HG02870 (cell line): ENCODE results near the gene ABCC9.

Experiments used
- ATAC-seq: cut with Tn5 transposase; IDR thresholded peaks from one replicate; pipeline ENCODE4 v1.9.1; 2021; ENCODE audit warnings: mild to moderate bottlenecking, moderate library complexity; ENCODE audit not compliant: unreplicated experiment

ABCC9 gene

GRCh38 chr12:21776175-21776574 is 165.1 kb downstream of the ABCC9 start:
- ATAC-seq, result no peak

DNA sequence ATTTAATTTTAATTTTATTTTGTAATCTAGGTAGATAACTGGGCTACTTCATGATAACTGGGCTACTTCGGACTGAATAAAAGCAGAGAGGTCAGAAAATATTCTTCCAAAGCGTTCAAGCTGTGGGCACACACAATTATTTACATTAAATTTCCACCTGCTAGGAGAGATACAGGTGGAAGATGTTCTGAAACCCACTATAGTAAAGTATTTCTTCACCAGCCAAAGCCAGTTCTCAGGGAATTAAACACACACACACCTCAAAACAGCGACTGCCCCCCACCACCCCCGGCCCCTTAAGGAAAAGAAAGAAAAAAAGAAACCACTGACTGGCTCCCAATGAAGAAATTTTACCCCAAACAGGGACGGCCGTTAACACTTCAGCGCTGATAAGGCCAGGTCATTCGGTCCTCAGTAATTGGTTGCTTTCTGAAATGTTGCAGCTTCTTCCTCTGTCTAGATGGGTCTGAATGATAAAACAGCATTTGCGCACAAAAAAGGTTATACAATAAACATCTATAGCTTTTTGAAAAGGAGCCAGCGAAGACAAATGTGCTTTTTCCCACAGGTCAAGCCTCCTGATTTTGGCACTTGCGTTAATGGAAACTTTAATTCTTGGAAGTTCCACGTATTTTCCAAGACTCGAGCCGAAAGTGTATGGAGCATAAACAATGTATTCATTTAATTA is 165.9 kb downstream of the ABCC9 start:
- ATAC-seq, result no peak

DNA sequence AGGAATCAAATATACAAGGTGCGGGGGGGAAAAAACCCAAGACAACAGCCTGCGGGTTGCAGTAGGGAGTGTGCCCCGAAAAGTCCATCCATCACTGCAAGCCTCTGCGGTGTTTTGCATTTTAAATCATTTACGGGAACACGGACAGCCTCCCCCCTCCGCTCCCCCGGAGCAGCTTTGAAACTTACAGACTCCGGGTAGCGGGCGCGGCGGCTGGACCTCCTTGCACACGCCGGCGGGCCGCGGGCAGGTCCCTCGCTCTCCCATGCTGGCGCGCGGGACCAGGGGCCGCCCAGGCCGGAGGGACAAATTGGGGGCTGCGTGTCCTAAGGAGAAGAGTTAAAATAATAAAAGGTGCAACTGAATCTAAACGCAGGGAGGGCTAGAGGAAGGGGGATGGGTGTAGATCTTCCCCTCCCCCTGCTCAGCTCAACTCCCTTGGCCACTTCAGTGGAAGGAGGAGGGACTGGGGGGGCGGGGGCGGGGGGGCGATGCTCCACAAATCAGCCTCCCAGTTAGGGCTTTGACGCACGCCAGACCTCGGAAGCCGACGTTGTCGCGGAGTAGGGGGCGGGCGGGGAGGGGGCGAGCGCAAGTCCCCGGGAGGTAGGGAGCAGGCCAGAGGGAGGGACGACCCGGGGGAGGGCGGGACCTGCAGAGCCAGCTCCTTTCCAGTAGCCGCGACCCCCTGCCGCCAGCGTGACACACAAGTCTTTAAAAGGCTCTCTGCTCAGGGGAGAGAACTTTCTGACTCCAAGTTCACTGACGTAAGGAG is 166.7 kb downstream of the ABCC9 start, which contains the start of gene KCNJ8:
Gene KCNJ8 (minus strand): TSS at position 349 of the 775 bp plus-strand sequence. CDS start 1,090 bp downstream, outside the sequence.
- ATAC-seq, result no peak

DNA sequence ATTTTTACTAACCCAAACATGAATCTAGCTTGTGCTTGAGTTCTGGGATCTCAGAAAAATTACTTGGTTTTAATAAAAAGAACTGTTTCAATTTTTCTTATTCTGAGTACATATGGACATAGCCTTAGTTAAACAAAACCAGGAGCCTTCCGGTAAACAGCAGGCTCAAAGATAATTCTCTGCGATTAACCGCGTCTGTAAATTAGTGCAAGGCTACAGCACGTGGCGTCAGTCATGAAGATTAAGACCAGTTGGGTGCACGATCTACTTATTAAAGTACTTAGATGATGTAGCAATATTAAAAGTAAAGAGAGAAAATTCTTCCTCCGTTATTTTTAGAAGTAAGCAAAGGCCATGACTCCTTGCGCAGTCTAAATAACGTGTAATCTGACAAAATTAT is 167.4 kb downstream of the ABCC9 start:
- no peak for ATAC-seq

DNA sequence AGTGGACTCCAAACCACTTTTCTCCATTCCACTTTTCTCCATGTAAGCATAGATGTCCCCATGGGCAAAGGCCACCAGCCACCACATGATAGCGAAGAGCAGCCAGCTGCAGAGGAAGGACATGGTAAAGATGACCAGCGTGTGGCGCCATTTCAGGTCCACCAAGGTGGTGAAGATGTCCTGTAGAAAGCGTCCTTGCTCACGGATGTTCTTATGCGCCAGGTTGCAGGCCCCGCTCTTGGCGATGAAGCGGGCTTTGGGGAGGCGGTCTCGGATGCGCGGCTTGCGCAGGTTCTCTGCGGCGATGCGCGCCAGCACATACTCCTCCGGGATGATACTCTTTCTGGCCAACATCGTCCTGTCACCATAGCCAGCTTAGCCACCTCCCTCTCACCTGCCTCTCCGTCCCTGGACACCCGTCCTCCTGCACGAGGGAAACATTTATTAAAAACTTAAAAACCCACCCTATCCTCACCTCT is 167.9 kb downstream of the ABCC9 start:
- ATAC-seq, result no peak

GRCh38 chr12:21771311-21771710 is 169.9 kb downstream of the ABCC9 start:
- ATAC-seq, result no peak

DNA sequence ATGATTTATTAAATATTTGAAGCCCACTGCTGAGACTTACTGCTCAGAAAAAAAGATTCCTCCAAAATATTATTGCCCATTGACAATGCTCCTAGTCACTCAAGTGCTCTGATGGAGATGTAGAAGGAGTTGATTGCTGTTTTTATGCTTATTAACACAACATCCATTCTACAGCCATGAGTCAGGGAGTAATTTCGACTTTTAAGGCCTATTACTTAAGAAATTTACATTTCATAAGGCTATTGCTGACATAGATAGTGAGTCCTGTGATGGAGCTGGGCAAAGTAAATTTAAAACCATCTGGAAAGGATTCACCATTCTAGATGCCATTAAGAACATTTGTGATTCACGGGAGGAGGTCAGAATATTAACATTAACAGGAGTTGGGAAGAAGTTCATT is 171.9 kb downstream of the ABCC9 start:
- ATAC-seq, result no peak

- no peak for ATAC-seq
Observed at GRCh38 chr12:21766403-21766802, 174.8 kb downstream of the ABCC9 start.

- ATAC-seq, result no peak
Observed at GRCh38 chr12:21764950-21765349, 176.3 kb downstream of the ABCC9 start.

- no peak for ATAC-seq
Observed at GRCh38 chr12:21764065-21764464, 177.2 kb downstream of the ABCC9 start.

DNA sequence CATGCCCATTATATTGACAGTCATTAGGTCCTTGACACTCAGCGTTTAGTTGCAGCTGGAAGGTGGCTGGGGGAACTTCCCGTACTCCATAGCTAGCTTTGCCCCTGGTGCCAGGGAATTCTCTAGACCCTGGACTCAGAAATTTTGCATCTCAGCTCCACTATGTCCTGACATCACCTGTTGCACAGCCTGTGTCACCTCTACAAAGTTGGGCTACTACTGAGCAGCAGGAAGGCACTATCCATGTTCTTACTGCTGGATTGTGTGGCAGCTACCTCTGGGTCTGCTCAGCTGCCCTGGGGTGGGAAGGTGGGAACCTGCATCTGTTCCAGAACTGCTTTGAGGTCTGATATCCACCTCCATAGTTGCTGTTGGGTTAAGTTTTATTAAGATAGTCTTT is 177.7 kb downstream of the ABCC9 start:
- no peak for ATAC-seq

GRCh38 chr12:21759737-21760136 is 181.5 kb downstream of the ABCC9 start:
- no peak for ATAC-seq

- ATAC-seq, result no peak
Observed at GRCh38 chr12:21757735-21758134, 183.5 kb downstream of the ABCC9 start.

DNA sequence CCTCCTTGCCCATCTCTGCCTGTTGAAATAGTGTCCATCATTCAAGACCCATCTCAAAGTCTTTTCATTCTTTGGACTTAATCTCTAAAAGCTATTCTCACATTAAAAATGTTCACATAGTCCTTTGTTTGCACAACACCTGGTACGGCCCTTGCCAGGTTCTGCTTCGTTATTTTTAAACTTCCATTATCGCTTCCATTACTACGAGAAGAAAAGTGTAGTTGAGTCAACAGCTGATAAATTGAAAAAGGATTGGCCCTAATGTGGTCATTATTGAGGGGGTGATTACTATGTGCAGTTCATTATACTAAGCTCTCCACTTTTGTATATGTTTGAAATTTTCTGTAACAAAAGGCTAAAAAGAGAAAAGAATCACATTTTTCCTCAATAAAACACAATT is 184.5 kb downstream of the ABCC9 start:
- ATAC-seq, result no peak

DNA sequence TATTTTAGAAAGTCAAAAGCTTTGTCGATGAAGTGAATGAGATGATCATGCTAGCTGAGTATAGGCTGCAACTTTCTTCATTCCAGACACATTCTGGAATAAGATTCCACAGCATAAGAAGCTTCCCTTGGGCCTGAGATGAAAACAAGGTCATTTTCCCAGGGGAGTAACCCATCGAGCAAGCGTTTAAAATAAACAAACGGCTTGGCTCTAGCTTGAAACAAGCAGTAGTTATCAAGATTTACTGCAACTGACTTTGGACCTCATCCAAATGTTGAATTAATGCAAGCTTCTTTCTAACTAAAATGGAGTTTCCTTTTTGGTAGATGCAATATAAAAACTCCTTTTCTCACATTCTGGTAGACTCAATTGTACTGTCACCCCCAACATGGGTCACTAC is 189.7 kb downstream of the ABCC9 start:
- ATAC-seq, result no peak
